Upper lobe of left lung (tissue), 4 donors: ENCODE measurements around the gene LILRB4.
"Not testable (repeated sequence)": the region's sequence is repeated elsewhere in the genome, so short reads cannot be mapped to it uniquely, and the experiment has no call there.

Experiments used
- POLR2AphosphoS5 ChIP-seq, 2 donors: sonication (generic); formaldehyde crosslinking; IDR thresholded peaks; one replicate each; pipeline ENCODE4 v1.5.1; 2017; ENCODE audit warnings: antibody characterized with exemption in 2 of 2
- TF ChIP-seq, protein P1 (sequence below), 6 experiments: fragments of 450-650 bp in 4 of 6; fragments of 200-600 bp in 2 of 6; sonication (generic) in 2 of 6; IDR thresholded peaks; one replicate each; pipeline ENCODE4 v1.5.1; 2016 to 2019; ENCODE audit warnings: antibody characterized with exemption in 6 of 6

DNA sequence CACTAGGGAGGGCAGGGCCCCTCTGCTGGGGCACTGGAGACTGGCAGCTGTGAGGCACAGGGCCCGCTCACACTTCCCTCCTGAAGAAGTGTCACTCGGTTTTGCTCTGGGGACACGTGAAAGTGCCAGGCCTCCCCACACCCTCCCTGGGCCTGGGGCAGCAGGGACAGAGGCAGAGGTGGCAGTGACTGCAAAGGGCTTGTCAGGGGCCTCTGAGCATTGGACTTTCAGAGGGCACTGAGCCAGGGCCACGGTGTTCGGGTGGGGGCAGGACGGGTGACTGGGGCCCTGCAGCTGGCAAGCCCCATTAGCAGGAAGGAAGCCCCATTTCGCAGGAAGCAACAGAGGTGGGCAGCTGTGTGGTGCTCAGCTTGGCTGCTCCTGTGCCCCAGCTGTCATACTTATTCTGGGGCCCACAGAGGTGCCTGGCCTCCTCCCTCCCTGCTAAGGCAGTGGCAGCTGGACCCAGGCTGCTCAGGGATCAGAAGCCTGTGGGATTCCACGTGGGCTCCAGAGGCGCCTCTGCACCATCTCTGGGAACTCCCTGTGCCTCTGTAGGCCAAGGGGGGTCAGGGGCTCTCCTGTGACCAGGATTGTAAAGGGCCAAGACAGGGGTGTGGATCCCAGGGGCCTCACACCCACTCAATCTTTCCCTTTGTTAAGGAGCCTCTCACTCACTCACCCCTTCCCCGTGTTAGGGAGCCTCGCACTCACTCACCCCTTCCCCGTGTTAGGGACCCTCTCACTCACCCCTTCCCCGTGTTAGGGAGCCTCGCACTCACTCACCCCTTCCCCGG is 37.7 kb upstream of the LILRB4 start:
- TF ChIP-seq, protein P1, sequence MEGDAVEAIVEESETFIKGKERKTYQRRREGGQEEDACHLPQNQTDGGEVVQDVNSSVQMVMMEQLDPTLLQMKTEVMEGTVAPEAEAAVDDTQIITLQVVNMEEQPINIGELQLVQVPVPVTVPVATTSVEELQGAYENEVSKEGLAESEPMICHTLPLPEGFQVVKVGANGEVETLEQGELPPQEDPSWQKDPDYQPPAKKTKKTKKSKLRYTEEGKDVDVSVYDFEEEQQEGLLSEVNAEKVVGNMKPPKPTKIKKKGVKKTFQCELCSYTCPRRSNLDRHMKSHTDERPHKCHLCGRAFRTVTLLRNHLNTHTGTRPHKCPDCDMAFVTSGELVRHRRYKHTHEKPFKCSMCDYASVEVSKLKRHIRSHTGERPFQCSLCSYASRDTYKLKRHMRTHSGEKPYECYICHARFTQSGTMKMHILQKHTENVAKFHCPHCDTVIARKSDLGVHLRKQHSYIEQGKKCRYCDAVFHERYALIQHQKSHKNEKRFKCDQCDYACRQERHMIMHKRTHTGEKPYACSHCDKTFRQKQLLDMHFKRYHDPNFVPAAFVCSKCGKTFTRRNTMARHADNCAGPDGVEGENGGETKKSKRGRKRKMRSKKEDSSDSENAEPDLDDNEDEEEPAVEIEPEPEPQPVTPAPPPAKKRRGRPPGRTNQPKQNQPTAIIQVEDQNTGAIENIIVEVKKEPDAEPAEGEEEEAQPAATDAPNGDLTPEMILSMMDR (IDR thresholded peaks at IDR 0.05): not testable (repeated sequence)
- TF ChIP-seq POLR2AphosphoS5 (IDR thresholded peaks at IDR 0.05): not testable (repeated sequence)
